LHCN-M2 (cell line): ENCODE results near the gene AIPL1. TPM values are rescaled to one million over a fixed set of nuclear protein-coding genes. Genes with fewer than 3 reads are reported as not detected.

Experiments used
- DNase-seq: peaks from one replicate; pipeline ENCODE4 v3.0.0-alpha.2; 2012; ENCODE audit warnings: low read depth
- total RNA-seq: library from RNA; depleted of rRNA; stranded (reverse); fragments of >200 nt; gene quantifications from 2 replicates; pipeline ENCODE4 v1.2.3, GENCODE V29; 2014

Gene AIPL1
- total RNA-seq, 1 experiment from 2014 or later = not detected

DNA sequence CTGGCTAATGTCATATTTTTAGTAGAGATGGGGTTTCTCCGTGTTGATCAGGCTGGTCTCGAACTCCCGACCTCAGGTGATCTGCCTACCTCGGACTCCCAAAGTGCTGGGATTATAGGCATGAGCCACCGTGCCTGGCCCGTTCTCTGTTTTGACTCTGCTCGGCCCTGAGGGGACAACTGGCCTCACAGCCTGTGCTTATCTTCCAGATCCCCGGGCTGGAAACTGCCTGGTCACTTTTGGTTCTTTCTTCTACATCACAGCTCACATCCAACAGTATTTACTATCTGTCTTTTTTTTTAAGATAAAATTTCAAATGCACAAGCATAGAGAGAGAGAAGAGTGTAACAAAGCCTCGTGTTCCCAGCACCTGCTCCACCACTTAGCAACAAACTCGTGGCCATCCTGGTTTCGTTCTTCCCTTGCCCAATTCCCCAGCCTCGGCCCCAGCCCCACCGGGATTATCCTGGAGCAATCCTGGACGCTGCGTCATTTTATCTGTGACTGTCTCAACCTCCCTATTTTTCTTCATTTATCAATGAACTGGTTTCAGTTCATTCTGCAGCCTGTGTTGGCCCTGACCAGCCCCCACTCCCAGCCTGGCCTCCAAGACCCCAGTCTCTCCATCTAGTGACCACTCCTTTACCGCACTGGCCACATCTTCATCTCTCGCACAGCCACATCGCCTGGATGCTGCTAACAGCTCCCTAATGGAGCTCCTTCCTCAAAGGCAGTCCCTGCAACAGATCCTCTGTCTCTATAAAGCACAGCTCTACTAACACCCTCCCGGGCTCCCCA, 30.5 kb upstream of the AIPL1 start:
- DNase-seq = no peak

DNA sequence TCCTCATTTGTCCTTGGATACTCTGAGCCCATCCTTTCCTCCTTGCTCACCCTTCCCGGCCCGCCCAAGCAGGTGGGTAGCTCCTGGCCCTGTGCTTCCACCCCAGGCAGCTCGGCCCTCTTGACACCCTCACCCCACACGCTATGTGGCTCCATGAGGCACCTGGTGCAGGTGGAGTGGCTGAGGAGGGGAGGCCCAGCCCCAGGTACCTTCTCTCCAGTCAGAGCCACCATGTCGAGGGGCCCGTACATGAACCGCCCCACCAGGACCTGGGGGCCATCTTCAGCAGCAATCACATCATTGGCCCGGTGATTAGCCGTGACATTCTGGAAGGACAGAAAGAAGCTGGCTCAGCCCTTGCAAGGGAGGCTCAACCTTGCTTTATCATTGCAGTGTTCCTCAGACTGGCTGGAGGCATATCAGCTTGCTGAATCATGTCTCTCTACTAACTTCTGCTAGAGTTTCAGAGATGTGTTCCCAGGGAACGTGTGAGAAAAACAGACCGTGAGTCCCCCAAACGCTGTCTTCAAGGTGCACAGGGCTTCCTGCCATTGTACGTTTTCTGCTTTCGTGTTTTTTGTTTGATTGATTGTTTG, 29.6 kb upstream of the AIPL1 start:
- no peak for DNase-seq

- DNase-seq = no peak
Observed at GRCh38 chr17:6463616-6464445, 28.9 kb upstream of the AIPL1 start.

DNA sequence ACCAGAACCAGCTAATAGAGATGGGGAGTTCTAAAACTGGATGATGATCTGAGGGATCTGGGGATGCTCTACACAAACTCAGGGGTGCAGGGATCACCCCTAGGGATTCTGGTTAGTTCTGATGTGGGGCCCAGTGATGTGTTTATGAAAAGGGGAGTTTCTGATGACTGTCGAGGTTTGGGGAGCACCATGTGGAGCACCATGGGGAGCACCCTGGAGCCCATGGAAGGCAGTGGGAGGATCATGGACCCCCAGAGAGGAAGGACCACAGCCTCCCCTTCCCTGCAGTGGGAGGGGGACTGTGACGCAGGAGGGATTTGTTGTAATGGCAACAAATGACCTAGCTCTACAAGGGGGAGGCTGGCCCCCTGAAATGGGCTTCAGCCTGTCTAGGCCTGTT, 27.8 kb upstream of the AIPL1 start:
- DNase-seq = no peak

- DNase-seq = no peak
Observed at GRCh38 chr17:6461792-6462524, 27.0 kb upstream of the AIPL1 start.

GRCh38 chr17:6461246-6461645, 26.3 kb upstream of the AIPL1 start:
- no peak for DNase-seq

- no peak for DNase-seq
Observed at GRCh38 chr17:6460531-6461161, 25.7 kb upstream of the AIPL1 start.

DNA sequence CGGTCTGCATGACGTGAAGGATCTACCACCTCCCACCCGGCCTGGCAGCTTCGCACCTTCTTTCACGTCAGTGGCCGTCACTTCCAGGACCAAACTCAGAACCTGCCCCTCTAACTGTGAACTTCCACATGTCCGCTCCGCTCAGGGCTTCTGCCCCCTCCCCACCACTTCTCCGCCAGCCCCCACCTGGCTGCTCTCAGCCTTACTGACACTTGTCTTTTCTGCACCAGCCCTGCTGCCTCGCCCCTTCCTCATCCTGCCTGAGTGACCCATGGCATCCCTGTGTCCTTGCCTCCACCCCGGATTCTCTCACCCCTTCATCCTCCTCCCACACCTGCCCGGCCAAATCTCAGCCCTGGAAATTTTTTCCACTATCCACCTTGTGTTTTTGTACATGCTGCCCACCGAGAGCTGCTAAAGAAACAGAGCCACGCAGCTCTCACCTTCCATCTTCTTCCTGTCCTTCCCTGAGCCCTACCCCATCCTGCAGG, 23.6 kb upstream of the AIPL1 start:
- DNase-seq = no peak

DNA sequence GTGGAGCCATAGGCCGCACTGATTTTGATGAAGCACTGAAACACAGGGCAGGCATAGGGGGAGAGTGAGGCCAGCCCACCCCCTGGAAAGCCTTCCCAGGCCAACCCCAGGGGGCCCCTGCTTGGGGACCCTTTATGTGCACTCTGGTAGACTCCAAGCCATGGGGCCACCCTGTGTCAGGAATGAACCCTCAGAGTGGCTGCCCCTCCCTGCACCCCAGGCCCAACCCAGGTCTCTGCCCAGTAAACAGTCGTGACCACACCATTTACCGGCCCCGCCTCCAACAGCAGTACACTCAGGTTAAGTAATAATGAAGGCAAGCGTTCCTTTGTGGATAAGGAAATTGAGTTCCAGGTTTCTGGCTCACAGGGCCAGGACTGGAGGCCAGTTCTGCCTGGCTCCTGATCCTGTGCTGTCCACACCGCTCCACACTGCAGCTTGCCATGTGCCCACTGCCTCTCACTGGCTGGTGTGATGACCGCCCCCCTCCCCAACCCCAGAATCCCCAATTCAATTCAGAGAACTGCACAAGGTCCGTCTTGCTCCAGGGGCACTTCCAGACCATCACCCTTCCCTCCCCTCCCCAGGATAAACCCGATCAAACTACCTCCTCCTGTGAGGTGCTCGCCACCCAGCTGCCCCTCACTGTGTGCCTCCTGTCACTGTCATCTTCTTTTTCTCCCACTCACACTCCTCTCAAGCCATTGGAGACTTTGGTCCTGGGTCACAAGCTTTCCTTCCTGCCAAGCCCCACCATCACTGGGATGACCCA, 23.0 kb upstream of the AIPL1 start:
- no peak for DNase-seq

- DNase-seq = peak; percentile 64
Observed at GRCh38 chr17:6456914-6457687, 22.2 kb upstream of the AIPL1 start.

DNA sequence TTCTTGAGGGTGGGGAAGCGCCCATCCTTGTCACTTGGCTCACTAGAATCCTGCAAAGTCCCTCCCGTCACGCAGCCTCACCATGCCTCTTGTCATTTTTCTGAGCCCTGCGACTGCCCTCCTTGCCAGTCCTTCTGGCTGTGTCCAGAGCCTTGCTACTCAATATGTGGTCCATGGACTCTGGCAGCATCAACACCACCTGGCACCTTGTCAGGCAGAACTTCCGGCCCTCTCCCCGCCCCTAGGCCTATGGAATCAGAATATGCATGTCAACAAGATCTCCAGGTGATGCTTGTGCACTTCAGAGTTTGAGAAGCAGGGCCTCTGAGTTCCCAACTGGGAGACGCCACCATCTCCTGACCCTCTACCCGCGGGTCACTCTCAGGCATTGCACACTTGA, 21.4 kb upstream of the AIPL1 start:
- DNase-seq = no peak

DNA sequence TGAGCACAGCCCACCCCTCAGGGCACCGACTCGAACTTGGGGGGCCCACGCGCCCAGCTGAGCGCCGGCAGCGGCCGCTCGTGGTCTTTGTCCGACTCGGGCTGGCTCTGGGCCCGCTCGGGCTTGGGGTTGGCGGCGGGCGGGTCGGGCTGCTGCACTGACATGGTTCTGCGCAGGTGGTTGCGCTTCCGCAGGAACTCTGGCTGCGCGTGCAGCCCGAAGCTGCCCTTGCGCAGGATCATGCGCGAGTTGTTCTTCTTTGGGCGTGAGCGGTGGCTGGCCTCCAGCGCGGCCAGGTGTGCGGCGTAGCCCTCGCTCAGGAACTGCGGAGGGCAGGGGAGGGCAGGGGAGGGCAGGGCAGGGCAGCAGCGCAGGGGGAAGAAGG, 20.4 kb upstream of the AIPL1 start:
- DNase-seq = no peak

GRCh38 chr17:6454495-6455320, 19.8 kb upstream of the AIPL1 start:
- no peak for DNase-seq

GRCh38 chr17:6453279-6454024, 18.5 kb upstream of the AIPL1 start:
- DNase-seq = no peak

DNA sequence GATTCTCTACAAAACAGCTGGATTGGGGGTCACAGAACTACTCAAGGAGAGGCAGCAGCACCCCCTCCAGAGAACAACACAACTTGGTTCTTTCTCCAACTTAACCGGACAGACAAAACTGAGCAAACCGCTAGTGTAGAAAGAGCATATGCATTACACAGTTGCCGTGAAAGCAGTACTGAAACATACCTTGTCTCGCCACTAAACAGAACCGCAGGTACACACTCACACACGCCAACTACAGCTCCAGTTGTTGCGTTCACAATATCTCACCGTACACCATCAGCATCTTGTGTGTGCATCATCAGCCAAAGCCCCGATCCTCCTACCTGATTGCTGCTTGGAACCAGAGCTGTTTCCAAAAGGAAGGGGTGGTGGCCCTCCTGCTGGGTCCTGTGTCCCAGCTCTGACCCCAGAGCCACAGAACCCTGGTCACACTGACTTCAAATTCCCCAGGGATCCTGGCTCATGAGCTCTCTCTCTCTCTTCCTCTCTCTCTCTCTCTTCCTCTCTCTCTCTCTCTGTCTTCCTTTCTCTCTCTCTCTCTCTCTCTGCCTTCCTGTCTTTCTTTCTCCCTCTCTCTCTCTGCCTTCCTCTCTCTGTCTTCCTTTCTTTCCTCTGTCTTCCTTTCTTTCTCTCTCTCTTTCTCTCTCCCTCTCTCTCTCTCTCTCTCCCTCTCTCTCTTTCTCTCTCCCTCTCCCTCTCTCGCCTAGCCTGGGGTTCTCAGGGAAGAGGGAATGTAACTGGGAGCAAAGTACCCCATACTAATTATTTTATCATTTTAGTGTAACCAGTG, 17.7 kb upstream of the AIPL1 start:
- no peak for DNase-seq

GRCh38 chr17:6450926-6451832, 16.3 kb upstream of the AIPL1 start:
- DNase-seq = no peak
